WERI-Rb-1 (cell line): Measurements from ENCODE around the gene PHACTR1.
A peak's percentile ranks its signal among the peaks of the same experiment; 100 is the strongest.
"Not testable (repeated sequence)": the region's sequence is repeated elsewhere in the genome, so short reads cannot be mapped to it uniquely, and the experiment has no call there.

ENCODE experiments used
- DNase-seq: peaks from one replicate; pipeline ENCODE4 v3.0.0-alpha.2; 2020
- H3K27ac ChIP-seq: fragments of 250-450 bp; sonication (Bioruptor Pico); 2 replicates; pipeline ENCODE4 v1.5.1; 2020; ENCODE audit warnings: mild to moderate bottlenecking, moderate library complexity
- H3K27me3 ChIP-seq: fragments of 250-450 bp; sonication (Bioruptor Pico); 2 replicates; pipeline ENCODE4 v1.5.1; 2021; ENCODE audit warnings: mild to moderate bottlenecking, low read depth, moderate library complexity; ENCODE audit not compliant: insufficient read depth, severe bottlenecking
- H3K36me3 ChIP-seq: fragments of 250-450 bp; sonication (Bioruptor Pico); 2 replicates; pipeline ENCODE4 v1.5.1; 2020; ENCODE audit warnings: mild to moderate bottlenecking, moderate library complexity
- H3K4me3 ChIP-seq: 2 replicates; pipeline ENCODE4 v1.5.1; 2011; ENCODE audit warnings: low read depth, mild to moderate bottlenecking, control low read depth, low read length
- H3K9me3 ChIP-seq: fragments of 250-450 bp; sonication (Bioruptor Pico); 2 replicates; pipeline ENCODE4 v1.5.1; 2021; ENCODE audit warnings: mild to moderate bottlenecking, moderate library complexity; ENCODE audit not compliant: severe bottlenecking
- CTCF ChIP-seq: IDR thresholded peaks from 2 replicates; pipeline ENCODE4 v1.5.1; 2011; ENCODE audit warnings: low read depth, mild to moderate bottlenecking, control low read depth, inconsistent platforms, low read length

PHACTR1 gene

GRCh38 chr6:12717356-12717755, 789 bp downstream of the PHACTR1 start:
- Histone ChIP-seq H3K27me3 (peaks cover 15% of the 10 kb centered on the region), H3K4me3 (no peak overlapping the region), H3K36me3 (no peaks in the 10 kb centered on the region), H3K9me3 (no peaks in the 10 kb centered on the region), H3K27ac (no peak overlapping the region)
- TF ChIP-seq CTCF: no peak
- DNase-seq: no peak

- peaks cover 14% of the 10 kb centered on the region for H3K27me3 ChIP-seq
- H3K27ac ChIP-seq: no peak overlapping the region
- TF ChIP-seq CTCF: no peak
- no peaks in the 10 kb centered on the region for H3K36me3 ChIP-seq
- no peaks in the 10 kb centered on the region for H3K9me3 ChIP-seq
- H3K4me3 ChIP-seq: no peak overlapping the region
- no peak for DNase-seq
Observed at GRCh38 chr6:12718015-12718414, 1.4 kb downstream of the PHACTR1 start.

- no peaks in the 10 kb centered on the region for H3K36me3 ChIP-seq
- H3K27me3 ChIP-seq: peaks cover 10% of the 10 kb centered on the region
- no peak overlapping the region for H3K4me3 ChIP-seq
- DNase-seq: no peak
- no peak for TF ChIP-seq CTCF
- no peaks in the 10 kb centered on the region for H3K9me3 ChIP-seq
- H3K27ac ChIP-seq: no peak overlapping the region
Observed at GRCh38 chr6:12719017-12719416, 2.5 kb downstream of the PHACTR1 start.

- peak; percentile 27 for DNase-seq
- H3K27me3 ChIP-seq: peaks cover 10% of the 10 kb centered on the region
- no peaks in the 10 kb centered on the region for H3K9me3 ChIP-seq
- H3K36me3 ChIP-seq: no peaks in the 10 kb centered on the region
- no peak overlapping the region for H3K4me3 ChIP-seq
- H3K27ac ChIP-seq: no peak overlapping the region
- no peak for TF ChIP-seq CTCF
Observed at GRCh38 chr6:12720310-12720709, 3.7 kb downstream of the PHACTR1 start.

- no peaks in the 10 kb centered on the region for H3K9me3 ChIP-seq
- no peaks in the 10 kb centered on the region for H3K27me3 ChIP-seq
- DNase-seq: no peak
- H3K27ac ChIP-seq: no peak overlapping the region
- no peaks in the 10 kb centered on the region for H3K36me3 ChIP-seq
- no peak overlapping the region for H3K4me3 ChIP-seq
- TF ChIP-seq CTCF: no peak
Observed at GRCh38 chr6:12725263-12725662, 8.7 kb downstream of the PHACTR1 start.

- H3K27ac ChIP-seq: no peak overlapping the region
- no peak overlapping the region for H3K4me3 ChIP-seq
- no peaks in the 10 kb centered on the region for H3K36me3 ChIP-seq
- no peak for DNase-seq
- TF ChIP-seq CTCF: no peak
- no peaks in the 10 kb centered on the region for H3K9me3 ChIP-seq
- no peaks in the 10 kb centered on the region for H3K27me3 ChIP-seq
Observed at GRCh38 chr6:12729467-12729866, 12.9 kb downstream of the PHACTR1 start.

- H3K27me3 ChIP-seq, DNase-seq, H3K27ac ChIP-seq, H3K36me3 ChIP-seq, H3K9me3 ChIP-seq, H3K4me3 ChIP-seq: not testable (repeated sequence)
Observed at GRCh38 chr6:12730809-12731208, 14.2 kb downstream of the PHACTR1 start.
